ENCODE results near the gene EXOC5.
"Not testable (repeated sequence)": the region's sequence is repeated elsewhere in the genome, so short reads cannot be mapped to it uniquely, and the experiment has no call there.

EXOC5 gene

GRCh38 chr14:57268161-57269069 lies at the start of gene EXOC5, which contains the start of gene AP5M1:
EXOC5 (minus strand) TSS chr14:57268905; CDS start chr14:57268648, 257 bp downstream.
AP5M1 (plus strand) TSS chr14:57268971; CDS start chr14:57269315, 344 bp downstream.
- peak; percentile 83 to 84 for DNase-seq (ENCODE audit: low read depth in 2 of 2)

- DNase-seq (ENCODE audit: low read depth in 2 of 2), result peak; percentile 52 to 59
Observed at GRCh38 chr14:57317248-57317833, 48.6 kb upstream of the EXOC5 start.

- DNase-seq (ENCODE audit: low read depth in 2 of 2), result no peak
Observed at GRCh38 chr14:57314396-57315089, 45.8 kb upstream of the EXOC5 start.

- DNase-seq (ENCODE audit: low read depth in 2 of 2), result no peak
Observed at GRCh38 chr14:57302883-57303282, 34.2 kb upstream of the EXOC5 start.

- no peak for DNase-seq (ENCODE audit: low read depth in 2 of 2)
Observed at GRCh38 chr14:57299511-57299910, 30.8 kb upstream of the EXOC5 start.

- no peak for DNase-seq (ENCODE audit: low read depth in 2 of 2)
Observed at GRCh38 chr14:57297852-57298251, 29.1 kb upstream of the EXOC5 start.

GRCh38 chr14:57295239-57295638 lies 26.5 kb upstream of the EXOC5 start:
- DNase-seq (ENCODE audit: low read depth in 2 of 2), result no peak

- no peak for DNase-seq (ENCODE audit: low read depth in 2 of 2)
Observed at GRCh38 chr14:57293866-57294837, 25.4 kb upstream of the EXOC5 start.

- DNase-seq (ENCODE audit: low read depth in 2 of 2), result no peak
Observed at GRCh38 chr14:57291692-57292647, 23.3 kb upstream of the EXOC5 start.

- no peak for DNase-seq (ENCODE audit: low read depth in 2 of 2)
Observed at GRCh38 chr14:57290751-57291150, 22.0 kb upstream of the EXOC5 start.

GRCh38 chr14:57287745-57288144 lies 19.0 kb upstream of the EXOC5 start:
- no peak for DNase-seq (ENCODE audit: low read depth in 2 of 2)

GRCh38 chr14:57277062-57277461 lies 8.4 kb upstream of the EXOC5 start:
- DNase-seq (ENCODE audit: low read depth in 2 of 2), result no peak

GRCh38 chr14:57275023-57275664 lies 6.4 kb upstream of the EXOC5 start:
- no peak for DNase-seq (ENCODE audit: low read depth in 2 of 2)

- no peak for DNase-seq (ENCODE audit: low read depth in 2 of 2)
Observed at GRCh38 chr14:57274551-57274950, 5.8 kb upstream of the EXOC5 start.

GRCh38 chr14:57273236-57273635 lies 4.5 kb upstream of the EXOC5 start:
- DNase-seq (ENCODE audit: low read depth in 2 of 2), result no peak

GRCh38 chr14:57266065-57266464 lies 2.6 kb downstream of the EXOC5 start:
- no peak for DNase-seq (ENCODE audit: low read depth in 2 of 2)

GRCh38 chr14:57262117-57262516 lies 6.6 kb downstream of the EXOC5 start:
- no peak for DNase-seq (ENCODE audit: low read depth in 2 of 2)

GRCh38 chr14:57261604-57262003 lies 7.1 kb downstream of the EXOC5 start:
- DNase-seq (ENCODE audit: low read depth in 2 of 2), result no peak

- no peak for DNase-seq (ENCODE audit: low read depth in 2 of 2)
Observed at GRCh38 chr14:57259672-57260071, 9.0 kb downstream of the EXOC5 start.

GRCh38 chr14:57258221-57258620 lies 10.5 kb downstream of the EXOC5 start:
- not testable (repeated sequence) for DNase-seq (ENCODE audit: low read depth in 2 of 2)

Data from fibroblast of skin of left quadriceps (primary cell).